Inflammatory macrophage treated with lipopolysaccharide for 1 hour (primary cell): ENCODE data around the gene ELP1.

ENCODE experiments used
- DNase-seq, 2 donors: peaks; one replicate each; pipeline ENCODE4 v3.0.0-alpha.2; 2020 to 2022

ELP1 gene, protein sequence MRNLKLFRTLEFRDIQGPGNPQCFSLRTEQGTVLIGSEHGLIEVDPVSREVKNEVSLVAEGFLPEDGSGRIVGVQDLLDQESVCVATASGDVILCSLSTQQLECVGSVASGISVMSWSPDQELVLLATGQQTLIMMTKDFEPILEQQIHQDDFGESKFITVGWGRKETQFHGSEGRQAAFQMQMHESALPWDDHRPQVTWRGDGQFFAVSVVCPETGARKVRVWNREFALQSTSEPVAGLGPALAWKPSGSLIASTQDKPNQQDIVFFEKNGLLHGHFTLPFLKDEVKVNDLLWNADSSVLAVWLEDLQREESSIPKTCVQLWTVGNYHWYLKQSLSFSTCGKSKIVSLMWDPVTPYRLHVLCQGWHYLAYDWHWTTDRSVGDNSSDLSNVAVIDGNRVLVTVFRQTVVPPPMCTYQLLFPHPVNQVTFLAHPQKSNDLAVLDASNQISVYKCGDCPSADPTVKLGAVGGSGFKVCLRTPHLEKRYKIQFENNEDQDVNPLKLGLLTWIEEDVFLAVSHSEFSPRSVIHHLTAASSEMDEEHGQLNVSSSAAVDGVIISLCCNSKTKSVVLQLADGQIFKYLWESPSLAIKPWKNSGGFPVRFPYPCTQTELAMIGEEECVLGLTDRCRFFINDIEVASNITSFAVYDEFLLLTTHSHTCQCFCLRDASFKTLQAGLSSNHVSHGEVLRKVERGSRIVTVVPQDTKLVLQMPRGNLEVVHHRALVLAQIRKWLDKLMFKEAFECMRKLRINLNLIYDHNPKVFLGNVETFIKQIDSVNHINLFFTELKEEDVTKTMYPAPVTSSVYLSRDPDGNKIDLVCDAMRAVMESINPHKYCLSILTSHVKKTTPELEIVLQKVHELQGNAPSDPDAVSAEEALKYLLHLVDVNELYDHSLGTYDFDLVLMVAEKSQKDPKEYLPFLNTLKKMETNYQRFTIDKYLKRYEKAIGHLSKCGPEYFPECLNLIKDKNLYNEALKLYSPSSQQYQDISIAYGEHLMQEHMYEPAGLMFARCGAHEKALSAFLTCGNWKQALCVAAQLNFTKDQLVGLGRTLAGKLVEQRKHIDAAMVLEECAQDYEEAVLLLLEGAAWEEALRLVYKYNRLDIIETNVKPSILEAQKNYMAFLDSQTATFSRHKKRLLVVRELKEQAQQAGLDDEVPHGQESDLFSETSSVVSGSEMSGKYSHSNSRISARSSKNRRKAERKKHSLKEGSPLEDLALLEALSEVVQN (N-terminal part only)

DNA sequence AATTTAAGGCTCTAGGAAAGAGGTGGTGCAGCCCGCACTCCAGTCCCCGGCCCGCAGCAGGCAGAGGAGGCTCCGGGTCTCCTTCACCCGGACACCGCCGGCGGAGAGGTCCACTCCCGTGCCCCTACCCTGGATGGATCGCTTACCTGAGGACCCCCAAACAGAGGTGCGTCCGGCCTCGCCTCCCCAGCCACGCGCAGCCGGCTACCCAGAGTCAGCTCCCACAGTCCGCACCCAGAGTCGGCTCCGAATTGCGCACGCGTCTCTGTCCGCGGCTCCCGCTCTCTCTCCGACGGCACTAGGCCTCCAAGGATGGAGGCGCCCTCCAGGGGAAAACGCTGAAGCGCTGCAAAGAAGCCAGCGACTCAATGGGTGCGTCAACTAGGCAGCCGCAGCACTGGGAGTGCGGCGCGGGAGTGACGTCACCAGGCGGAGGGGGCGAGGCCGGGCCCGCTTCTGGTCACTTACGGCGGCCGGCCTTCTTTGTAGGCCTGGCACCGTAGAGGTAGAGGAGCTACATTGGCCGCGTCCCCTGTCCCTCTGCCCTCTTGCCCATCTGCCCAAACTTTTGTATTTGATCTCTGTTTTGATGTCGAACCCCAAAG lies at the start of gene ELP1:
Gene ELP1 (minus strand): TSS at position 407 of the 605 bp plus-strand sequence. CDS start 2,978 bp downstream, outside the sequence.
- DNase-seq, result peak; percentile 91 to 92

DNA sequence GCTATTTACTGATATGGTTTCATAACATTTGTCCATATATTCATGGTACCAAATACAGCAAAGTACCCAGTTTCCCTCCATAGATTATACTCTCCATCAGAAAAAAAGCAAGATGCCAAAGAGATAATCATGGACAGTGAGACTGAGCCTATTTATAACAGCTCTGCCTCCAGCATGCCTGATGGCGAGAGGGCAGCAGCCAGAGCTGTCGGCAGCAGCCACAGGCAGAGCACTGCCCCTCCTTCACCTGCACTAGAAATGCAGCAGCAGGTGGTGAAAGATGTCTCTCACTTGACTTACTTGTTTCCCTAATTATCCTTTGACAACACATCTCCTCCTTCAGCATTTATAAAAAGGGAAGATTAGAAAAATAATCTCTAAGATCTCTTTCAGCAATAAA lies 47.0 kb upstream of the ELP1 start:
- no peak for DNase-seq

DNA sequence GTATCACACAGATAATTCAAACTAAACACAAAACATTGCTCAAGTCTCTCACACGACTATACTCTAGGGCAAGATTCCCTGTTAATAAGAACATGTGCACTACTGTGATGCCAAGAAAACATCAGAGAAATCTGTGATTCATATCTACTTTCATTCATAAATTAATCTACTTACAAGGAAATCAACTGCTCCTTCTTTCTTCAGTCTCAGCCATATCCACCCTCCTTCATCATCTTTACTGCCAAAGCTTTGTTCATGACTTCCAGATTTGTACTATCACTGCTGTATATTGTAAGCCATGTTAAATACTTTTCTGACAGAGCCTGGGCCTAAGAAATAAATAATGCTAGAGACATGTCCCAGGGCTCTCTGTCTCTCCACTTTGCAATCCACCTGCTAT lies 44.3 kb upstream of the ELP1 start:
- no peak for DNase-seq

DNA sequence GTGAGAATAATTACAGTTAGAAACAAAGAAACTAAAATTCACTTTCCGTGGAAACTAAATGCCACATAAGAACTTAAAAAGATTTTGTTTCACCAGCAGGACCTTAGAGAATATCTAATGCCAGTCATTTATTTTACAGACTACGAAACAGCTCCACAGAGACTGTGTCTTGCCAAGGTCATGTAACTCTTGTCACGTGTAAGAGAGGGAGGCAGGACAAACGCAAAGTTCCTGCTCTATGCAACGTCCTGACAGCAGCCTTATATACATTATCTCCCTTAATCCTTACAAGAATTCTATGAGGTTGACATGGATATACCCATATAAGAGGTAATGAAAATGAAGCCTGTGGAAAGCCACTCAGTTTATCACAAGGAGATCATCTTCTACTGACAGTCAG lies 40.0 kb upstream of the ELP1 start:
- no peak for DNase-seq

DNA sequence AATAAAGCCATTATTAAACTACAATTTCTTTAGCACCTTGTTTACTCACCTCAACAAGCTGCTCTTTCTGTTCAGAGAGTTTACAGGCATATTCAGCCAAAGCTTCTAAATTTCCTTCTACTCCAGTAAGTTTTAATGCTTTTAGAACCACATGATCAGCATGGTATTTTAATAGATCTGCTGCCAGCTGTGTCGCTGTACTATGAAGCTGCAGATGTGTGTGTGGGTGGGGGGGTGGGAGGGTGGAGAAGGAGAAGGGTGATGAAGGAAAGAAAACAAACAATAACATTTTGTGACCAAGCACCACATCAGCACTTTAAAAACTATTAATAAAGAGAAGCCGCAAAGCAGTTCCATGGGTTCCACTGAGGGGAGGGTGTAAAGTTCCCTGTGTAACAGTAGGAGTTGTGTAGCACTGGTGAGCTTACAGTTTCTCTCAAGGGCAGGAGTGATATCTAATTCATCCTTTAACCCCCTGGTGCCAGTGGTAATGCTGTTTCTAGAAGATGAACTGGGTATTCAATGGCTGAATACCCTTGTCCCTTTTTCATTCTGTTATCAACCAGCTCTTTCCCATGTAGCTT lies 38.8 kb upstream of the ELP1 start:
- no peak for DNase-seq

DNA sequence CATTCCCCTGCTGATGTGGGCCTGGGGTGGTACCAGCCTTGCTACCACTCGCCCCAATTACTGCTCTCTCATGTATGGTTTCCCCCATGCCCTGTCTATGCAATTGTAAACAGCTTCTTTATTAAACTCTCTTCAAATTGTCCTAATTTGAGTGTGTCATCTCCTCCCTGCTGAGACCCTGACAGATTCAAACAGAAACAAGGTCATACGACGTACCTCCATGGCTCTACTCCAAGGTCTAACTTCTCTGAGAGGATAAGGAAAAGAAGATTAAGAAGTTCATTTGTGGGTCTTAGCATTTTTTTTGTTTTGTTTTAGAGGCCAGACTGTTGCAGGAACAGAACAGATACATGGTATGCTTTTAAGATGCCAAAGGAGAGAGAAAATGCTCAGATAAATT lies 38.3 kb upstream of the ELP1 start:
- no peak for DNase-seq

DNA sequence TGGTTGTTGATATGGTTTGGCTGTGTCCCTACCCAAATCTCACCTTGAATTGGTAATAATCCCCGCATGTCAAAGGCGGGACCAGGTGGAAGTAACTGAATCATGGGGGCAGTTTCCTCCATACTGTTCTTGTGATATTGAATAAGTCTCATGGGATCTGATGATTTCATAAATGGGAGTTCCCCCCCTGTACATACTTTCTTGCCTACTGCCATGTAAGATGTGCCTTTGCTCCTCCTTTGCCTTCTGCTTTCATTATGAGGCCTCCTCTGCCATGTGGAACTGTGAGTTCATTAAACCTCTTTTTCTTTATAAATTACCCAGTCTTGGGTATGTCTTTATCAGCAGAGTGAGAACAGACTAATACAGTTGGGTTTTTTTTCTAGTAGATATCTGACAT lies 37.5 kb upstream of the ELP1 start:
- DNase-seq, result peak in 1 of 2 donors; percentile 29

DNA sequence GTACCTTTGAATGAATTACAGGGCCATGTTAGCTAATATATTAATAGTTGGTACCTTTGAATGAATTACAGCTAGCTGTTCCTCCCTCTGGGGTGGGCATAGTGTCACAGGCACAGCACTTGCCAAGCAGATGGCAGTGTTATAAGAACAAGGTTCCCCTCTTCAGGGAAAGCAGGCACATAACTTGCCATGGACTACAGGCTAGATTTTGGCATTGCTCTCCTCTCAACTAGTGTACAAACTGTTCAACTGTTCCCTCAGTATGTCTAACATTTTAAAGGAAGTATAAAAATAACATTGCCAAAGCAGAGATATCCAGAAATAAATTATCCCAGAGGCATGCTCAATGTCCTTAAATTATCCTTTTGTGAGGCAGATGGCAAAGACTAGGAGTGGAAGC lies 34.0 kb upstream of the ELP1 start:
- no peak for DNase-seq

DNA sequence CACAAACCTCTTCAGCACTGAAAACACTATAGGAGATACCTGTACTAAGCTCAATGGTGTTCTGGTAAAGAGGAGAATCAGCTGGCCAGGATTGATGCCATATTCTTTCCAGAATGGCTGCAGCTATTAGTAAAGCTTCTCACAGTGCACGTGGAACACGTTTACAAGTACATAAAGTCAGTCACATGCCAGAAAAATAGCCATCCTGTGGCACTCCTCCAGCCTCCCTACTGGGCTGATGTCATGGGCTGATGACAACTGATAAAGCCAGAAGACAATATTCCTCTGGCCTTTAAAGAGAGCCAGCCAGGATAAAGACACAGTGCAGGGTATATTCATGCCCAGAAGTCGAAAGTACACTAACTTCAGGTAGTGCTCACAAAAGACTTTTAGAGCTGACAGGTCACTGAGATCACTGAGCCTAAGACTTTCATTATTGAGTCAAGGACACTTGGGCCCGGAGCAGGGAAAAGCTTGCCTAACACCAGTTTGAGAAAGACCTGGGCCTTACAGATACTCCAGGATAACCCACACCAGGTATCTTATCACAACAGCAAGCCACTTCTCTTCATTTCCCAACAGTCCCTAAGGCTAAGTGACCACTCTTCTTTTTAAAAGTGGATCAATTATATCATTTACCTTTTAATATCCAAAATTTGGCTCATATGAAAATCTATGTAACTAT lies 29.7 kb upstream of the ELP1 start:
- no peak for DNase-seq

DNA sequence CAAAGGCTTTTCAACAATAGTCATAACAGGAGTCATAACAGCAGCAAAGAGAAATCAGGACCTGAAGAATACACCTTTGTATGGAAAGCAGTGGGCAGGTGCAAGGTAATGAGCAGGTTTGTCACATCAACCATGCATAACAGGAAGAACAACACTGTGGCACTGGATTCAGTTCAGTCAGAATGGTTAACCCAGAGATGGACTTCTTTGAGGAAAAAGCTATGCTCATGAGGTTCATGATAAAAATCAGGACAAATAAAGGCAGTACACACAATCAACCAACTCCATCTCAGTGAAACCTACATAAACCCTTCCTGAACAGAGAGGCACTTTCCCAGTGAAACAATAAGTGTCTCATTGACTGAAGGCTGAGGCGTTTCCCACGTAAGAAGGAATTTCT lies 27.2 kb upstream of the ELP1 start:
- DNase-seq, result no peak

DNA sequence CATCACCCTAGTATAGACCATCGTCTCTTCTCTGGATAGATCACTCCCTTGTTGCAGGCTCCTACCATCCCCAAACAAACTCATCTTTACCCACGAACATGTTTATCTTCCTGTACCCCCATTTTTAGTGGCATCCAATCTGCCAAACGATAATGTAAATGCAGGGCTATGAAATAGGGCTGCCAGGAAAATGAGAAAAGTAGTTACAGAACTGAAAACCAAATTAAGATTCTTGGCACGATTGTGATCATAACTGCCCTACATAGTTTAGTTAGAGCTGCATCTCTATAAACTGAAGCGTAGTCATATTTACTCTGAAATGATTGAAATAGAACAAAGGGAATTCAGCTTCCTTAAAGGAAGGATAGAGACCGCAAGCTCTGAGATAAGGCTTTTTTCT lies 26.4 kb upstream of the ELP1 start:
- no peak for DNase-seq

DNA sequence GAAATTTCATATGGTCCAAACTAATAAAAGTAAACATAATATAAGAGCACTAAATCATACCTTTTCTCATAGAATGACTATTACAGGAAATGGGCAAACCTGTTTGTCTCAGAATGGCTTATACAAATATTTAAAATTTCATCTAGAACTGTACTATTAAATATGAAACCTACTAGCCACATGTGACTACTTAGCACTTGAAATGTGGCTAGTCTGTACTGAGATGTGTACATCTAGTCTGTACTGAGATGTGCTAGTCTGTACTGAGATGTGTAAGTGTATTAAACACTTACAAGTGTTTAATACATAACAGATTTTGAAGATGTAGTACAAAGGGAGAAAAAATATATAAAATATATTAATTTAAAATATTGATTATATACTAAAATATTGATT lies 22.7 kb upstream of the ELP1 start:
- no peak for DNase-seq

DNA sequence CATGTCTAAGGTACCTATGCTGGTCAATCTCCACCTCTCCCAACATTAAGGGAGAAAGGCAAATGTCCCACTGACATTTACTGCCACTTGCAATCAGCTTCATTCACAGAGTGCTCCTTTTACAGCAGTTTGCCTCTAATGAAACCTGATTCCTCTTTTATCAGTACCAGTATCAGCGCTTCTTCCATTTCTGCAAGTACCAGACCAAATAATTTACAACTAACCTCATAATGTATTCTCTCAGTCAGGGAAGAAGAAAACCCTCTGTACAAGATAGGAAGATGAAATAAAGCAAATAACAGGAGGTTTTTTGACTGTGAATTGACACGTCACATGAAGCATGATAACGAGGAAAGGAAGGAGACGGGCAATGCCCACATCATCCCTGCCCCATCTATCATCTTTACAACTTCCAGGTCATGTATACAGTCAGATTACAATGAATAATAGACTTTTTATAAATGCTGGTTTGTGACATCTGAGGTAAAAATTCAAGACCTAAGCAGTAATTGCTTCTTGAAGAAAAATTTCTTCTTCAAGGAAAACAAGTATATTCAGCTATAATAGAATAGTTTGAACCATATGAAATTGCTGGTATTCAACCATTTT lies 22.2 kb upstream of the ELP1 start:
- DNase-seq, result no peak

DNA sequence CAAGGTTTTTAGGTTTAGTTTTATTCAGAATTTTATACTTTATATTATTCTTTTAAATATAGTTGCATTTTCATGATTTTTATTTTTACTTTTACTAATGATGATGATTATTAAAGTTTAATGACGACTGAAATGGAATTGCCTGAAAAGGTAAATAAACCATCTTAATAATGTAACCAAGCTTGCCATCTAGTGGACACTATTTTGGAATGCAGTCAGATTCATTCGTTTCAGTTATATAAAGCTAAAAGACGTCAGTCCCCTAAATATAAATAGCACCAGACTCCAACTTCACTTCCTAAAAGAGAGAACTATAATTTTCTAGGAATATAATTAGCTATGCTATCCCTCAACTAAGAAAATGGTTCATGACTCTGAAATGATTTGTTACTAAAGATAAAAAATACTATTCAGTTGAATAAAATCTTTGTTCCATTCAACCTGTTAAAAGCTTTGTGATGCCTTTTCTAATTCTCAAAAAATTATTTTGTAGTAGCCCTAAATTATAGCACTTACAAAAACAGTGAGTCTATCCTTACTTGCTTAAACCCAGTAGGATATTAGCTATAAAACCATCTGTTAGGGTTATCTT lies 20.2 kb upstream of the ELP1 start:
- DNase-seq, result peak; percentile 35 to 60

DNA sequence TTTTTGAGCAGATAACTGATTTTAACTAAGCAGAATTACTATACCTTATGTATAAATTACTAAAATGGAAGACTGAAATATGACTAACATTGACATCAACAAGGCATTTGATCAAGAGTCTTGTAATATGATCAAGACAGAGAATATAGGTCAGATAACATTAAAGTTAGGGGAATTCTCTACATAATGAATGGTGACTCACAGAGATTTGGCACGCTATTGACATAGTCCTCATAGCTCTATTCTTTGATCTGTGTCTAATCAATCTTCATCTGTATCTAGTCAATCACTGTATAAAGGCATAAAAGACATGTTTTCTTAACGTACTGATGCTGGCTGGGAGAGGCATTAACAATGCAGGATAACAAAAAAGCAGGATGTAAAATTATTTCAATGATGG lies 17.7 kb upstream of the ELP1 start:
- no peak for DNase-seq

DNA sequence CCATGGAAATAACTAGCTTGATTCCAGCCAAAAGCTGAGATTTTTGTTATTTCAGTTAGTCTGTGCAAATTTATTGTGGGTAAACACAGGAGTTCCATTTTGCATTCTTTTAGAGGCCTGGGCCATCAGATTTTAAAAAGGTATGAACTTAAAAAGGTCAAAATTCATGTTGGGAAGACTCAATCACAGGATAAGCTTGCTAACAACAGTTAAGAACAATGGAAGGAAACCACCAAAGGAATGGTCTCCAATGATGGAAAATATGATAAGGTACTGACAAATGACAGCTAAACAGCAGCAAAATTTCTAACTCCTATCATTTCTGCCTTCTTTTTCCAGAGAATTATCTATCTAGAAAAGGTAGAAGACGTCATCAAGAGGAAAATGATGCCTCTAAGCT lies 16.2 kb upstream of the ELP1 start:
- no peak for DNase-seq

DNA sequence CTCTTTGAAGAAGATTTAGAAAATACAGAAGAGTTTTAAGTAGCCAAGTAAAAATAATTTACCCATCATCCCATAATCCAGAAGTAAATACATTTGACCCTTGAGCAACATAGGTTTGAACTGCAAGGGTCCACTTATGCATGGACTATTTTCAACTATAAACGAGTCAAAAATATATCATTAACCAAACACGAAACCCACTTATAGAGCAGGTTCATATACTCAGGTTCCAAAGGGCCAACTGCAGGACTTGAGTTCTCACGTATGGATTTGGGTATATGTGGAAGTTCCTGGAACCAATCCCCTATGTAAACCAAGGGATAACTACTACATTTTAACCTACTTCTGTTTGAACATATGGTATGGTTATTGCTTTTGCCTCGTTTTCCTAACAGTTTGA lies 6.1 kb upstream of the ELP1 start:
- no peak for DNase-seq

DNA sequence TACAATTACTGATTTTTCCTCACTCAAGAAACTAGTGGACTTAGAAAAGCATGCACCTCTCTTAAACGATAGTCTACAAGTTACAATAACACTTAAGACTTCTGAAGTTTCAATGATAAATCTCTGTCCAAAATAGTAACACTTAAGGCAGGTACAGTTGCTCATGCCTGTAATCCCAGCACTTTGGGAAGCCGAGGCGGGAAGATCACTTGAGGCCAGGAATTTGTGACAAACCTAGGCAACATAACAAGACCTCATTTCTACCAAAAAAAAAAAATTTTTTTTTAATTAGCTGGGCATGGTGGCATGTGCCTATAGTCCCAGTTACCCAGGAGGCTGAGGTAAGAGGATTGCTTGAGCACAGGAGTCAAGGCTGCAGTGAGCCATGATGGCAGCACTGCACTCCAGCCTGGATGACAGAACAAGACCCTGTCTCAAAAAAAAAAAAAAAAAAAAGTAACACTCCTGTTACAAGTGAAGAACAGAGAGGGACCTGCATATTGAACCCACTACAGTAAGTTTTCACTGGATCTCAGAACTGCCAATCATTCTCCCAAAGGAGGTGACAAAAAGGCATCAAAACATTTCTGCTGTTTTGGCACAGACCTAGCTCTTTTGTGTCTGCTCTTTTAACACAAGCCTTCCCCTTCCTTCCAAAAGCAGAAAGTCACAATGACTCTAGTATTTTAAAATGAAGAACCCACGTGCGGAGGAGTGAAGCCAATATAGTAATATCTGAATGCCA lies 3.8 kb upstream of the ELP1 start:
- DNase-seq, result no peak

DNA sequence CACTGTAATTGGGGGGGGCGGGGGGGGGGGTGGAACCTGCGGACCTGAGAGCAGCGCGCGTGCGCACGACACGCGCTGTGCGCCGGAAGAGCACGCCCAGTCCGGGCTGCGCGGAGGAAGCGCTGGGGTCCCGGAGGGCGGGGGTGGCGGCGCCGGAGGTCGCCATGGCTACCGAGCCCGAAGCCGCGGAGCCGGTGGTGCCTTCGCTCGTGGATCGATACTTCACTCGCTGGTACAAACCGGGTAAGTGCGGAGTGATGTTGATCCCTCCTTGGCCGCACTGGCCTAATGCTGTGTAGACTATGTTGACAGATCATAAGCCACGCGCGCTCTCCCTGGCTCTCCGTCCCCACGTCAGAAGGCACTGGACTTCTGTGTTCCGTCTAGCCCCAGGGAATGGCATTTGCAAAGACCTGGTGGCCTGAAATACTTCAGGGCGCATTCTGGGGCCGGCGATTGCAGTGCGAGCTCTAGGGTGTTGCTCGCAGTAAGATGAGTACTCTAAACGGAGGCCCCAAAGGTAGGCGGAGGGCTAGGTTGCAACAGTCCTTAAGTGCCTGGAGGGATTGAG lies 484 bp upstream of the ELP1 start, which contains the start of gene ABITRAM:
Gene ABITRAM (plus strand): TSS at position 78 of the 571 bp plus-strand sequence. CDS start 87 bp downstream, at position 165.
- DNase-seq, result peak; percentile 64 to 76

DNA sequence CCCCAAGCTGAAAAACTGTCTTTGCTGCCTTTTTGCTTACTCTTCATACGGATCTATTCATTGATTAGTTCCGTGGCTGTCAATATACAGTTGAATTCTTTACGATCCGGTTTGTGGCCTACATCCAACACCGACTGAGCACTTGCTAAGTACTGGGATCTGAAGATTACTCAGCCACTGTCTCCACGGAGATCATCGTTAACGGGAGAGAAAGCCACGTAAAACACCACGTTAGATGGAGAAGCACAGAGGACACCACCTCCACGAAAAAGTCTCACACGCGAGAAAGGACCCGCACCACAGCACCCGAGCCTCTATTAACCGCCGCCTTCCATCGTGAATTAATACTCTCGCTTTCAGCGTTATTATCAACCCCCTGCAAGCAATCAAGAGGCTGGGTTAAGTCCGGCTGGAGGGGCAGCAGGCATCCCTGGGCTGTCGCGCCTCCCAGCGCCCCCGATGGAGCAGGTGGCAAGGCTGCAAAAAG lies 650 bp downstream of the ELP1 start:
- peak in 1 of 2 donors; percentile 2 for DNase-seq
